K562 (cell line): ENCODE results near the gene CFAP141. TPM values are rescaled to one million over a fixed set of nuclear protein-coding genes. Genes with fewer than 3 reads are reported as not detected.

Experiments used
- ARID1B ChIP-seq: fragments of 450-650 bp; IDR thresholded peaks from 2 replicates; pipeline ENCODE4 v1.6.1; 2016; ENCODE audit warnings: antibody characterized with exemption, mild to moderate bottlenecking, inconsistent platforms
- DPF2 ChIP-seq: fragments of 450-650 bp; IDR thresholded peaks from 2 replicates; pipeline ENCODE4 v1.6.1; 2016
- HMBOX1 ChIP-seq: sonication (generic); IDR thresholded peaks from 2 replicates; pipeline ENCODE4 v1.6.1; 2016
- HNRNPK ChIP-seq: fragments of 200-400 bp; formaldehyde crosslinking; IDR thresholded peaks from one replicate; pipeline ENCODE4 v1.6.1; 2018; ENCODE audit warnings: mild to moderate bottlenecking, low read depth, low read length; ENCODE audit not compliant: poor library complexity, severe bottlenecking
- HNRNPLL ChIP-seq: fragments of 200-400 bp; formaldehyde crosslinking; IDR thresholded peaks from 2 replicates; pipeline ENCODE4 v1.6.1; 2017; ENCODE audit warnings: low read length, low read depth, mild to moderate bottlenecking; ENCODE audit not compliant: poor library complexity, severe bottlenecking
- HOXB6 ChIP-seq: fragments of 250-450 bp; sonication (Bioruptor Pico); IDR thresholded peaks from 2 replicates; pipeline ENCODE4 v1.5.1; 2022; ENCODE audit warnings: mild to moderate bottlenecking, borderline replicate concordance
- NONO ChIP-seq, 2 experiments: fragments of 200-400 bp in 1 of 2; fragments of 450-650 bp in 1 of 2; formaldehyde crosslinking in 1 of 2; IDR thresholded peaks; 2 replicates each; pipeline ENCODE4 v1.6.1; 2017; ENCODE audit warnings: low read depth in 2 of 2, mild to moderate bottlenecking in 2 of 2, moderate library complexity in 2 of 2, low read length in 1 of 2
- PHF8 ChIP-seq: fragments of 200-600 bp; sonication (generic); IDR thresholded peaks from 2 replicates; pipeline ENCODE4 v1.6.1; 2012; ENCODE audit warnings: mixed run types, mild to moderate bottlenecking, inconsistent platforms, low read length, moderate library complexity, borderline replicate concordance
- RAD21 ChIP-seq, 2 experiments: fragments of 250-450 bp in 1 of 2; fragments of 450-650 bp in 1 of 2; sonication (Bioruptor Pico) in 1 of 2; formaldehyde crosslinking in 1 of 2; IDR thresholded peaks in 1 of 2; conservative IDR thresholded peaks in 1 of 2; 2 replicates each; pipeline versions ENCODE4 v1.4.0 to v1.8.0; 2020 to 2022; ENCODE audit warnings: mild to moderate bottlenecking in 2 of 2, moderate library complexity in 1 of 2
- TAF7 ChIP-seq: fragments of 450-650 bp; IDR thresholded peaks from 2 replicates; pipeline ENCODE4 v1.6.1; 2016; ENCODE audit warnings: missing genetic modification characterization, missing compliant biosample characterization
- ZNF436 ChIP-seq: fragments of 250-450, 450-650 bp; sonication (Bioruptor Pico); formaldehyde crosslinking; IDR thresholded peaks from 2 replicates; pipeline ENCODE4 v1.7.0; 2020; ENCODE audit warnings: mild to moderate bottlenecking
- polyA plus RNA-seq, 8 experiments: library from polyadenylated mRNA; depleted of rRNA in 4 of 8; stranded (reverse) in 5 of 8; unstranded in 3 of 8; fragments of >200 nt; fragmentation: Nextera tagmentation in 2 of 8; fragmentation: Illumina TruSeq in 1 of 8; extraction: Ambion mirVana in 2 of 8; extraction: Trizol in 1 of 8; gene quantifications; 2 replicates each; pipeline versions ENCODE4 v1.2.1 to v1.2.3, GENCODE V29; 2011 to 2014; ENCODE audit warnings: inconsistent platforms in 1 of 8, missing spikeins in 1 of 8
- total RNA-seq, 7 experiments: library from RNA; depleted of rRNA in 6 of 7; stranded (reverse); fragments of >200 nt in 6 of 7; fragmentation: Illumina TruSeq in 2 of 7; extraction: Trizol in 2 of 7; gene quantifications; 2 replicates each; pipeline versions ENCODE4 v1.2.1 to v1.2.3, GENCODE V29; 2011 to 2021; ENCODE audit warnings: low replicate concordance in 1 of 7

CFAP141 gene
- total and polyA plus RNA-seq, 9 of the 15 experiments (the other 6 are each of a cell fraction or from before 2014, with no cell fraction given), result not detected

GRCh38 chr1:154178911-154179811 lies 27.0 kb downstream of the CFAP141 start (continued):
- TF ChIP-seq HOXB6 (no peak), TAF7 (tag) (no peak), ARID1B (peak; percentile 15; the same call in 1 of the 2 replicates), HMBOX1 (peak; percentile 88), ZNF436 (CRISPR knock-in tag) (no peak), RAD21 (CRISPR knock-in tag; conservative IDR thresholded peaks at IDR 0.05 in 1 of 2, IDR thresholded peaks at IDR 0.05 in 1 of 2) (0 out of 4 replicates have a peak, but pooled peaks of 1 of the 2 experiments have one; percentile 2), HNRNPLL (peak; percentile 27), NONO (IDR thresholded peaks at IDR 0.05; ENCODE audit: low read depth in 2 of 2, low read length in 1 of 2) (no peak), HNRNPK (no peak), DPF2 (peak; percentile 35; the same call in 1 of the 2 replicates), PHF8 (no peak)
